Left ventricle myocardium inferior (tissue), 1 donor: ENCODE measurements around the gene CCDC57. TPM values are rescaled to one million over a fixed set of nuclear protein-coding genes. Genes with fewer than 3 reads are reported as not detected.

ENCODE experiments used
- DNase-seq: peaks from one replicate; pipeline ENCODE4 v3.0.0-alpha.2; 2020
- H3K27ac ChIP-seq: fragments of 200-600 bp; replicated peaks from 2 replicates; pipeline ENCODE4 v1.8.0; 2021
- H3K27me3 ChIP-seq: fragments of 200-600 bp; 2 replicates; pipeline ENCODE4 v1.8.0; 2021; ENCODE audit warnings: low read depth
- H3K36me3 ChIP-seq: fragments of 200-600 bp; 2 replicates; pipeline ENCODE4 v1.8.0; 2021
- H3K4me1 ChIP-seq: fragments of 200-600 bp; 2 replicates; pipeline ENCODE4 v1.8.0; 2021
- H3K4me3 ChIP-seq: fragments of 200-600 bp; 2 replicates; pipeline ENCODE4 v1.8.0; 2021; ENCODE audit warnings: mild to moderate bottlenecking, moderate library complexity
- H3K9me3 ChIP-seq: fragments of 200-600 bp; replicated peaks from 2 replicates; pipeline ENCODE4 v1.8.0; 2021
- CTCF ChIP-seq: fragments of 200-600 bp; IDR thresholded peaks from 2 replicates; pipeline ENCODE4 v1.8.0; 2021; ENCODE audit warnings: antibody characterized with exemption, mild to moderate bottlenecking, borderline replicate concordance
- intact Hi-C: fragments of 100-400 bp; cut with micrococcal nuclease; formaldehyde crosslinking; loops from one replicate; pipeline ENCODE4 v1.11.0; 2022
- total RNA-seq: library from RNA; stranded (reverse); fragmentation: NEBNext Ultra II Directional; extraction: Animal tissue kit (Norgen Biotek cat#: 25700); gene quantifications from one replicate; pipeline ENCODE4 v1.2.1, GENCODE V29; 2021
- donor health status: DM: no; HTN: yes; CAD: no; lungs with severe emphysema.

The CCDC57 gene
- total RNA-seq, 1 donor from 2014 or later, result 8.1 TPM

GRCh38 chr17:82063424-82064415 is 148.9 kb downstream of the CCDC57 start:
- peaks cover 47% of the 10 kb centered on the region for H3K36me3 ChIP-seq
- intact Hi-C loops, result no loop called here
- peak overlapping the region; percentile 97 for H3K4me3 ChIP-seq
- DNase-seq, result no peak
- H3K27me3 ChIP-seq, result no peaks in the 10 kb centered on the region
- H3K9me3 ChIP-seq, result no peaks in the 10 kb centered on the region
- no peak overlapping the region for H3K27ac ChIP-seq
- TF ChIP-seq CTCF, result no peak
- peaks cover 30% of the 10 kb centered on the region for H3K4me1 ChIP-seq

- H3K9me3 ChIP-seq, result no peaks in the 10 kb centered on the region
- peaks cover 54% of the 10 kb centered on the region for H3K36me3 ChIP-seq
- peaks cover 30% of the 10 kb centered on the region for H3K4me1 ChIP-seq
- H3K27me3 ChIP-seq, result no peaks in the 10 kb centered on the region
- TF ChIP-seq CTCF, result no peak
- no peak for DNase-seq
- no peak overlapping the region for H3K27ac ChIP-seq
- H3K4me3 ChIP-seq, result no peak overlapping the region
- intact Hi-C loops, result no loop called here
Measured at GRCh38 chr17:82062984-82063368, 149.7 kb downstream of the CCDC57 start.

- Histone ChIP-seq H3K27ac (no peak overlapping the region), H3K9me3 (no peaks in the 10 kb centered on the region), H3K27me3 (no peaks in the 10 kb centered on the region), H3K4me1 (peaks cover 30% of the 10 kb centered on the region), H3K36me3 (peaks cover 61% of the 10 kb centered on the region), H3K4me3 (no peak overlapping the region)
- intact Hi-C loops, result no loop called here
- no peak for TF ChIP-seq CTCF
- no peak for DNase-seq
Measured at GRCh38 chr17:82062076-82062983, 150.3 kb downstream of the CCDC57 start.

- no peaks in the 10 kb centered on the region for H3K9me3 ChIP-seq
- no peak overlapping the region for H3K27ac ChIP-seq
- H3K4me1 ChIP-seq, result peaks cover 24% of the 10 kb centered on the region
- H3K36me3 ChIP-seq, result peaks cover 71% of the 10 kb centered on the region
- no peak for TF ChIP-seq CTCF
- intact Hi-C loops, result no loop called here
- no peak for DNase-seq
- H3K4me3 ChIP-seq, result no peak overlapping the region
- H3K27me3 ChIP-seq, result no peaks in the 10 kb centered on the region
Measured at GRCh38 chr17:82061047-82061925, 151.4 kb downstream of the CCDC57 start.

- no peak for DNase-seq
- H3K4me1 ChIP-seq, result peaks cover 18% of the 10 kb centered on the region
- H3K27ac ChIP-seq, result no peak overlapping the region
- no peak overlapping the region for H3K4me3 ChIP-seq
- intact Hi-C loops, result no loop called here
- no peaks in the 10 kb centered on the region for H3K9me3 ChIP-seq
- no peak for TF ChIP-seq CTCF
- H3K36me3 ChIP-seq, result peaks cover 78% of the 10 kb centered on the region
- H3K27me3 ChIP-seq, result no peaks in the 10 kb centered on the region
Measured at GRCh38 chr17:82060614-82061013, 152.0 kb downstream of the CCDC57 start.
